Measurements from ENCODE around the gene GBP6. TPM values are rescaled to one million over a fixed set of nuclear protein-coding genes. Genes with fewer than 3 reads are reported as not detected.
"Not testable (repeated sequence)": the region's sequence is repeated elsewhere in the genome, so short reads cannot be mapped to it uniquely, and the experiment has no call there.

GBP6 gene
- total RNA-seq, 1 experiment from 2014 or later: not detected

GRCh38 chr1:89434058-89434780 is 70.4 kb downstream of the GBP6 start:
- in situ Hi-C loops (cut with HindIII; ENCODE audit: low pct_unique_long_range_greater_than_20kb, low sequenced_read_pairs): not testable (repeated sequence)

More at GRCh38 chr1:89434058-89434780, 70.4 kb downstream of the GBP6 start:
- DNase-seq (ENCODE audit: low read depth): not testable (repeated sequence)

Other genes starting within 250 kb of the GBP6 start
- gene GBP2, start 237.9 kb upstream of the GBP6 start, total RNA-seq (2014; rRNA removed; shearing (Covaris generic); ENCODE audit: low replicate concordance): 2.7 and 3.7 TPM in 2 replicates
- not detected in 2 replicates for gene GBP7, start 188.1 kb upstream of the GBP6 start, total RNA-seq (2014; rRNA removed; shearing (Covaris generic); ENCODE audit: low replicate concordance)
- not detected in 2 replicates for gene GBP4, start 165.1 kb upstream of the GBP6 start, total RNA-seq (2014; rRNA removed; shearing (Covaris generic); ENCODE audit: low replicate concordance)
- not detected in 2 replicates for gene GBP5, start 91.2 kb upstream of the GBP6 start, total RNA-seq (2014; rRNA removed; shearing (Covaris generic); ENCODE audit: low replicate concordance)
- gene LRRC8B, start 160.8 kb downstream of the GBP6 start, total RNA-seq (2014; rRNA removed; shearing (Covaris generic); ENCODE audit: low replicate concordance): 2.3 and 15.9 TPM in 2 replicates

Data from Caki2 (cell line).